ENCODE measurements around the gene HLA-DRA. TPM values are rescaled to one million over a fixed set of nuclear protein-coding genes. Genes with fewer than 3 reads are reported as not detected.
"Not testable (repeated sequence)": the region's sequence is repeated elsewhere in the genome, so short reads cannot be mapped to it uniquely, and the experiment has no call there.

The HLA-DRA gene
- total RNA-seq, 1 donor from 2014 or later = 2.3 TPM

GRCh38 chr6:32432050-32432450 is 7.6 kb upstream of the HLA-DRA start:
- Histone ChIP-seq H3K27ac (no peak overlapping the region), H3K79me2 (ENCODE audit: low read depth) (no peaks in the 10 kb centered on the region), H3K36me3 (no peaks in the 10 kb centered on the region), H2AFZ (replicated peaks) (no peak overlapping the region), H3K4me2 (no peak overlapping the region), H4K20me1 (ENCODE audit: low read depth) (no peaks in the 10 kb centered on the region), H3K9ac (no peak overlapping the region), H3K27me3 (no peaks in the 10 kb centered on the region), H3F3A (ENCODE audit: low read depth) (no peaks in the 10 kb centered on the region), H3K4me3 (no peak overlapping the region), H3K4me1 (no peaks in the 10 kb centered on the region), H3K9me3 (ENCODE audit: low read depth) (no peaks in the 10 kb centered on the region)
- H3K27ac Mint-ChIP-seq = no peak overlapping the region
- H3K9me3 Mint-ChIP-seq = no peaks in the 10 kb centered on the region
- H3K27me3 Mint-ChIP-seq (ENCODE audit: insufficient read depth, low read depth) = no peaks in the 10 kb centered on the region
- no peaks in the 10 kb centered on the region for H3K36me3 Mint-ChIP-seq
- TF ChIP-seq EZH2 (IDR thresholded peaks at IDR 0.05) = no peak
- TF ChIP-seq CTCF (IDR thresholded peaks at IDR 0.05) = peak; percentile 66
- H3K4me3 Mint-ChIP-seq = no peak overlapping the region
- peak; percentile 23 for DNase-seq (ENCODE audit: low spot score)
- no peaks in the 10 kb centered on the region for H3K4me1 Mint-ChIP-seq

GRCh38 chr6:32433950-32434349 is 5.7 kb upstream of the HLA-DRA start:
- not testable (repeated sequence) for H3K27me3 ChIP-seq; H3K4me3 ChIP-seq; H3K79me2 ChIP-seq (ENCODE audit: low read depth); H3K9me3 Mint-ChIP-seq; H3K36me3 Mint-ChIP-seq; H3K4me2 ChIP-seq; H3K9ac ChIP-seq; H3K4me1 ChIP-seq; DNase-seq (ENCODE audit: low spot score); H3K36me3 ChIP-seq; H3K4me1 Mint-ChIP-seq; H4K20me1 ChIP-seq (ENCODE audit: low read depth); H3K4me3 Mint-ChIP-seq; H3K9me3 ChIP-seq (ENCODE audit: low read depth); H3K27ac Mint-ChIP-seq; H3K27me3 Mint-ChIP-seq (ENCODE audit: insufficient read depth, low read depth); H3K27ac ChIP-seq; H2AFZ ChIP-seq (replicated peaks); H3F3A ChIP-seq (ENCODE audit: low read depth)

GRCh38 chr6:32436186-32436585 is 3.5 kb upstream of the HLA-DRA start:
- no peak overlapping the region for H3K4me3 ChIP-seq

More at GRCh38 chr6:32436186-32436585, 3.5 kb upstream of the HLA-DRA start:
- DNase-seq (ENCODE audit: low spot score) = no peak
- no peaks in the 10 kb centered on the region for H3K36me3 Mint-ChIP-seq
- H3K9me3 Mint-ChIP-seq = no peaks in the 10 kb centered on the region
- H3K27ac ChIP-seq = no peak overlapping the region
- H3F3A ChIP-seq (ENCODE audit: low read depth) = no peaks in the 10 kb centered on the region
- no peaks in the 10 kb centered on the region for H4K20me1 ChIP-seq (ENCODE audit: low read depth)
- TF ChIP-seq CTCF (IDR thresholded peaks at IDR 0.05) = no peak
- no peak for TF ChIP-seq EZH2 (IDR thresholded peaks at IDR 0.05)
- TF ChIP-seq EZH2phosphoT487 (IDR thresholded peaks at IDR 0.05) = no peak
- no peaks in the 10 kb centered on the region for H3K27me3 ChIP-seq
- H3K4me2 ChIP-seq = no peak overlapping the region
- no peaks in the 10 kb centered on the region for H3K4me1 ChIP-seq
- no peak overlapping the region for H3K9ac ChIP-seq
- H3K9me3 ChIP-seq (ENCODE audit: low read depth) = no peaks in the 10 kb centered on the region
- no peaks in the 10 kb centered on the region for H3K79me2 ChIP-seq (ENCODE audit: low read depth)
- H3K27me3 Mint-ChIP-seq (ENCODE audit: insufficient read depth, low read depth) = no peaks in the 10 kb centered on the region
- no peak overlapping the region for H3K27ac Mint-ChIP-seq
- H3K4me3 Mint-ChIP-seq = no peak overlapping the region
- no peaks in the 10 kb centered on the region for H3K4me1 Mint-ChIP-seq
- H2AFZ ChIP-seq (replicated peaks) = no peak overlapping the region
- H3K36me3 ChIP-seq = no peaks in the 10 kb centered on the region

Measured in neural progenitor cell (in vitro differentiated cells).